Kidney (tissue), 14 donors: Measurements from ENCODE around the gene KLF11. TPM values are rescaled to one million over a fixed set of nuclear protein-coding genes. Genes with fewer than 3 reads are reported as not detected.
"Not testable (repeated sequence)": the region's sequence is repeated elsewhere in the genome, so short reads cannot be mapped to it uniquely, and the experiment has no call there.

ENCODE experiments used
- DNase-seq, 5 donors: peaks; one replicate each; pipeline ENCODE4 v3.0.0-alpha.2; 2013 to 2020
- FAIRE-seq: peaks from 2 replicates; lab custom pipeline; 2012; peaks lifted over from hg19 to GRCh38; lab: Jason Lieb, UNC
- H3K27ac ChIP-seq, 2 donors: one replicate each; pipeline ENCODE4 v1.7.0; 2013; ENCODE audit warnings: low read depth in 2 of 2, low read length in 2 of 2, inconsistent platforms in 1 of 2
- H3K27me3 ChIP-seq: one replicate; pipeline ENCODE4 v1.7.1; 2013; ENCODE audit warnings: low read length, inconsistent platforms; ENCODE audit not compliant: control insufficient read depth, insufficient read depth
- H3K36me3 ChIP-seq, 3 donors: one replicate each; pipeline versions ENCODE4 v1.7.0 to v1.7.1; 2013; ENCODE audit warnings: low read length in 3 of 3, control low read depth in 1 of 3, inconsistent platforms in 1 of 3; ENCODE audit not compliant: insufficient read depth in 3 of 3, control insufficient read depth in 2 of 3
- H3K4me1 ChIP-seq, 3 donors: one replicate each; pipeline versions ENCODE4 v1.7.0 to v1.7.1; 2013; ENCODE audit warnings: low read length in 3 of 3, inconsistent platforms in 1 of 3, low read depth in 1 of 3; ENCODE audit not compliant: control insufficient read depth in 2 of 3, insufficient read depth in 2 of 3
- H3K4me3 ChIP-seq, 3 donors: one replicate each; pipeline versions ENCODE4 v1.7.0 to v1.8.1; 2013; ENCODE audit warnings: low read length in 3 of 3, control low read depth in 1 of 3, inconsistent platforms in 1 of 3
- H3K9ac ChIP-seq, 3 donors: one replicate each; pipeline versions ENCODE4 v1.7.0 to v1.7.1; 2013; ENCODE audit warnings: low read length in 3 of 3, control low read depth in 1 of 3, inconsistent platforms in 1 of 3
- H3K9me3 ChIP-seq, 3 donors: one replicate each; pipeline versions ENCODE4 v1.7.0 to v1.7.1; 2013; ENCODE audit warnings: low read length in 3 of 3, control low read depth in 1 of 3, inconsistent platforms in 1 of 3; ENCODE audit not compliant: control insufficient read depth in 2 of 3, insufficient read depth in 1 of 3
- CTCF ChIP-seq: IDR thresholded peaks from 3 replicates; pipeline ENCODE4 v1.5.1; 2012; ENCODE audit warnings: mild to moderate bottlenecking, moderate library complexity, borderline replicate concordance; ENCODE audit not compliant: insufficient read depth; ENCODE audit errors: extremely low read depth
- intact Hi-C: fragments of 100-400 bp; cut with DNase I; formaldehyde crosslinking; loops from one replicate; pipeline ENCODE4 v1.11.1; 2022
- polyA plus RNA-seq: library from polyadenylated mRNA; stranded (reverse); fragments of 350-450 nt; fragmentation: Illumina TruSeq; extraction: RNeasy Lipid Tissue Mini Kit (QIAGEN cat#74804); gene quantifications from one replicate; pipeline ENCODE4 v1.2.3, GENCODE V29; 2014; ENCODE audit warnings: low read depth, low replicate concordance; ENCODE audit not compliant: insufficient read depth
- total RNA-seq: library from RNA; stranded (reverse); fragmentation: NEBNext Ultra II Directional; extraction: Animal tissue kit (Norgen Biotek cat#: 25700); gene quantifications from one replicate; pipeline ENCODE4 v1.2.1, GENCODE V29; 2021
- donor health status: control.
- donor health status: control.
- donor health status: control.
- donor health status: control.
- donor health status: control.
- donor health status: DM: yes; HTN: yes; CAD: no.
- donor health status: Normal renal cell carcinoma (clear cell type).

KLF11 gene
- total and polyA plus RNA-seq, 2 donors from 2014 or later: 9.4 to 34.0 TPM

GRCh38 chr2:10009271-10009810 lies 34.0 kb upstream of the KLF11 start:
- no peak for FAIRE-seq
- TF ChIP-seq CTCF: no peak
- no peaks in the 10 kb centered on the region for H3K9me3 ChIP-seq
- intact Hi-C loops: no loop called here
- H3K27ac ChIP-seq: peak overlapping the region; percentile 51 to 76
- peak in 2 of 5 donors; percentile 37 to 41 for DNase-seq
- H3K9ac ChIP-seq: peak overlapping the region in 2 of 3 donors; percentile 17 to 40
- H3K4me1 ChIP-seq: peaks cover 0 to 12% (median 11%) of the 10 kb centered on the region in 3 donors
- H3K4me3 ChIP-seq: no peak overlapping the region
- no peaks in the 10 kb centered on the region for H3K36me3 ChIP-seq
- no peaks in the 10 kb centered on the region for H3K27me3 ChIP-seq

GRCh38 chr2:10009811-10010781 lies 33.3 kb upstream of the KLF11 start:
- no peaks in the 10 kb centered on the region for H3K9me3 ChIP-seq
- no peaks in the 10 kb centered on the region for H3K27me3 ChIP-seq
- FAIRE-seq: no peak
- H3K4me1 ChIP-seq: peaks cover 0 to 12% (median 11%) of the 10 kb centered on the region in 3 donors
- TF ChIP-seq CTCF: no peak
- H3K27ac ChIP-seq: peak overlapping the region; percentile 71 to 76
- H3K9ac ChIP-seq: peak overlapping the region in 2 of 3 donors; percentile 17 to 40
- intact Hi-C loops: no loop called here
- H3K4me3 ChIP-seq: no peak overlapping the region
- peak in 3 of 5 donors; percentile 19 to 87 (median 46) for DNase-seq
- no peaks in the 10 kb centered on the region for H3K36me3 ChIP-seq

- H3K9ac ChIP-seq, H3K27me3 ChIP-seq, DNase-seq, FAIRE-seq, H3K9me3 ChIP-seq, intact Hi-C loops, H3K27ac ChIP-seq, H3K4me3 ChIP-seq, H3K36me3 ChIP-seq: not testable (repeated sequence)
- peaks cover 0 to 12% (median 11%) of the 10 kb centered on the region in 3 donors for H3K4me1 ChIP-seq
These were observed 32.3 kb upstream of the KLF11 start for GRCh38 chr2:10010861-10011605.

- H3K9ac ChIP-seq, FAIRE-seq, intact Hi-C loops, H3K27me3 ChIP-seq, H3K36me3 ChIP-seq, H3K4me3 ChIP-seq, H3K9me3 ChIP-seq, H3K27ac ChIP-seq: not testable (repeated sequence)
- DNase-seq: peak in 1 of 5 donors; percentile 52
- peaks cover 0 to 14% (median 13%) of the 10 kb centered on the region in 3 donors for H3K4me1 ChIP-seq
These were observed 31.6 kb upstream of the KLF11 start for GRCh38 chr2:10011606-10012325.

GRCh38 chr2:10012366-10012962 lies 30.9 kb upstream of the KLF11 start:
- intact Hi-C loops, FAIRE-seq, H3K9me3 ChIP-seq, H3K27me3 ChIP-seq, H3K9ac ChIP-seq, H3K36me3 ChIP-seq, H3K27ac ChIP-seq, H3K4me3 ChIP-seq, DNase-seq: not testable (repeated sequence)
- H3K4me1 ChIP-seq: peaks cover 0 to 17% (median 12%) of the 10 kb centered on the region in 3 donors
